BE2C (cell line): ENCODE measurements around the gene PLEKHS1.

Experiments
- DNase-seq: peaks from one replicate; pipeline ENCODE4 v3.0.0-alpha.2; 2020
- H3K27me3 ChIP-seq: fragments of 250-450 bp; sonication (Bioruptor Pico); 2 replicates; pipeline ENCODE4 v1.5.1; 2020; ENCODE audit warnings: mild to moderate bottlenecking
- H3K36me3 ChIP-seq: fragments of 250-450 bp; sonication (Bioruptor Pico); 2 replicates; pipeline ENCODE4 v1.5.1; 2020; ENCODE audit warnings: mild to moderate bottlenecking
- H3K4me1 ChIP-seq: fragments of 250-450 bp; sonication (Bioruptor Pico); 2 replicates; pipeline ENCODE4 v1.5.1; 2020
- H3K4me3 ChIP-seq: 2 replicates; pipeline ENCODE4 v1.5.1; 2011; ENCODE audit warnings: low read depth, low read length
- H3K9me3 ChIP-seq: fragments of 250-450 bp; sonication (Bioruptor Pico); 2 replicates; pipeline ENCODE4 v1.5.1; 2020
- TF ChIP-seq, protein P1 (sequence below): IDR thresholded peaks from 2 replicates; pipeline ENCODE4 v1.5.1; 2012; ENCODE audit warnings: mild to moderate bottlenecking, low read depth, low read length

PLEKHS1 gene

DNA sequence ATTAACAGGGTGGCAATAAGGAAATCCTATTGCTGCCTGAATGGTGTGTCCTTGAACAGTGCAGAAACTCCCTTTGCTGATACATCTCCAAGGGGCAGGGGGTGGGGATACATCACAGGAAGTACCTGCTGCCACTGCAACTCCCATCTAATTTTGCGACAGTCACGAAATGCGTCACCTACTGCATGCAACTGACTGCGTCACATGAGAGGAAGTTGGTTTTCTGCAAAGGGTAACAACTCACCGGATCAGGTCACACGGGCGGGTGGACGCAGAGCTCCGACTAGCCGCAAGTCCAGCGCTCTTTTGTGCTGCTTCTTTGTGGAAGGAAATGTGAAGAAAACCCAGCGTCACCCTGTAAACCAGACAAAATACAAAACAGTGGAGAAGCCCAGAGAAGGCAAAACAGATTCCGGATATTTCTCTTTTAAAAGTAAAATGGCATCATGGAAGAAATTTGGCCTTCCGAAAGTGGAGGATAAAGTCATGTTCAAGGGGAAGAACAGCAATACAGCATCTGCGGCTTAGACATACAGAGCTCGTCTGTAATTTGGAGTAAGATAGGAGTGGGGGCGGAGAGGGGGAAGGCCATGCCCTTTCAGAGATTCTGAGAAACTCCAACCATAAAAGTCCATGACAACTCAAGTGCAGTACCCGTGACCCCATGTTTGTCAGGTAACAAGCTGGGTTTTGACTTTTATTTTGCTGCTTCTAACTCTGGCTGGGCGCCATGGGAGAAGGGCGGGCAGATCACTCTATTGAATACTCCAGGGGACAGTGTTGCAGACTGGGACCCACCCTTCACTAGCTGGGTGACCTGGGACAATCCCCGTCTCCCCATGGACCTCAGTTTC is 32.3 kb upstream of the PLEKHS1 start:
- H3K4me1 ChIP-seq: no peaks in the 10 kb centered on the region
- no peaks in the 10 kb centered on the region for H3K36me3 ChIP-seq
- peaks cover under 1% of the 10 kb centered on the region; the same call in 1 of the 2 replicates for H3K9me3 ChIP-seq
- DNase-seq: no peak
- TF ChIP-seq, protein P1, sequence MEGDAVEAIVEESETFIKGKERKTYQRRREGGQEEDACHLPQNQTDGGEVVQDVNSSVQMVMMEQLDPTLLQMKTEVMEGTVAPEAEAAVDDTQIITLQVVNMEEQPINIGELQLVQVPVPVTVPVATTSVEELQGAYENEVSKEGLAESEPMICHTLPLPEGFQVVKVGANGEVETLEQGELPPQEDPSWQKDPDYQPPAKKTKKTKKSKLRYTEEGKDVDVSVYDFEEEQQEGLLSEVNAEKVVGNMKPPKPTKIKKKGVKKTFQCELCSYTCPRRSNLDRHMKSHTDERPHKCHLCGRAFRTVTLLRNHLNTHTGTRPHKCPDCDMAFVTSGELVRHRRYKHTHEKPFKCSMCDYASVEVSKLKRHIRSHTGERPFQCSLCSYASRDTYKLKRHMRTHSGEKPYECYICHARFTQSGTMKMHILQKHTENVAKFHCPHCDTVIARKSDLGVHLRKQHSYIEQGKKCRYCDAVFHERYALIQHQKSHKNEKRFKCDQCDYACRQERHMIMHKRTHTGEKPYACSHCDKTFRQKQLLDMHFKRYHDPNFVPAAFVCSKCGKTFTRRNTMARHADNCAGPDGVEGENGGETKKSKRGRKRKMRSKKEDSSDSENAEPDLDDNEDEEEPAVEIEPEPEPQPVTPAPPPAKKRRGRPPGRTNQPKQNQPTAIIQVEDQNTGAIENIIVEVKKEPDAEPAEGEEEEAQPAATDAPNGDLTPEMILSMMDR: no peak
- H3K27me3 ChIP-seq: no peaks in the 10 kb centered on the region
- H3K4me3 ChIP-seq: no peak overlapping the region

DNA sequence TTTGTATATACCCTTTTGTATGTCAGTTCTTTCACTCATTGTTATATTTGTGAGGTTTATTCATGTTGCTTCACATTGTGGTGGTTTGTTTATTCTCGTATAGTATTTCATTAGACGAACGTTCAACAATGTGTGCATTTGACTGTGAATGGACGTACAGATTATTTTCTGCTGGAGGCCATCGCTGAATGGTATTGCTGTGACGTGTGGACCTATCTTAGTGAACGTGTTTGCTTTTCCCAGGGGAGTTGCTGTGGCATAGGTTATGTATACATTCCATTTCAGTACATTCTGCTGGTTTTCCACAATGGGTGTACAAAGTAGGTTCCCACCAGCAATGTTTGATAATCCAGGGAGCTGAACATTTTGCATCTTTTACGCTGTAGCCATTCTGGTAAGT is 31.1 kb upstream of the PLEKHS1 start:
- Histone ChIP-seq H3K36me3 (no peaks in the 10 kb centered on the region), H3K27me3 (no peaks in the 10 kb centered on the region), H3K4me1 (no peaks in the 10 kb centered on the region), H3K9me3 (no peaks in the 10 kb centered on the region), H3K4me3 (no peak overlapping the region)
- TF ChIP-seq, protein P1: no peak
- no peak for DNase-seq

DNA sequence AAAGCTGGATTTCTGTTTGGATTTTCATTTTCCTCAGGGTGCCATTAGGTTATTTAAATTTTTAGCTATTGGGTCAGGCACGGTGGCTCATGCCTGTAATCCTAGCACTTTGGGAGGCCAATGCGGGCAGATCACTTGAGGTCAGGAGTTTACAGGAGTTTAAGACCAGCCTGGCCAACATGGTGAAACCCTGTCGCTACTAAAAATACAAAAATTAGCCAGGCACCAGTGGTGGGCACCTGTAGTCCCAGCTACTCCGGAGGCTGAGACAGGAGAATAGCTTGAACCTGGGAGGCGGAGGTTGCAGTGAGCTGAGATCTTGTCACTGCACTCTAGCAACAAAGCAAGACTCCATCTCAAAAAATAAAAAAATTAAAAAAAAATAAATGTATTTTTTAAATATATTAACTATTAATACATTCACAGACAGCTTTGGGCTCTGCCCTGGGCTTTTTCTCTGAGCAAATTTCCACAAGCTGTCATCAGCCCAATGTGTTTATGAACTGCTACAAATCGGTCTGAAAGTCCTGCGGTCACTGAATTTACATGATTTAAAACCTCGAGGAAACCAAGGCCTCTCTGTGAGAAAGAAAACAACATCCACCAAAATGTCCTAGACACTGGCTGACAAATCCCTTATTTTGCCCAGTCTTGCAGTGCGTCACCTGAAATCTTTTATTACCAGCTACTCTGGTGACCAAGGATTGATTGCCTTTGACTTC is 19.2 kb upstream of the PLEKHS1 start:
- no peak overlapping the region for H3K4me3 ChIP-seq
- 0 out of 2 replicates have a peak, but pooled peaks cover 3% of the 10 kb centered on the region for H3K27me3 ChIP-seq
- H3K36me3 ChIP-seq: no peaks in the 10 kb centered on the region
- H3K4me1 ChIP-seq: no peaks in the 10 kb centered on the region
- DNase-seq: no peak
- TF ChIP-seq, protein P1: no peak
- H3K9me3 ChIP-seq: no peaks in the 10 kb centered on the region

DNA sequence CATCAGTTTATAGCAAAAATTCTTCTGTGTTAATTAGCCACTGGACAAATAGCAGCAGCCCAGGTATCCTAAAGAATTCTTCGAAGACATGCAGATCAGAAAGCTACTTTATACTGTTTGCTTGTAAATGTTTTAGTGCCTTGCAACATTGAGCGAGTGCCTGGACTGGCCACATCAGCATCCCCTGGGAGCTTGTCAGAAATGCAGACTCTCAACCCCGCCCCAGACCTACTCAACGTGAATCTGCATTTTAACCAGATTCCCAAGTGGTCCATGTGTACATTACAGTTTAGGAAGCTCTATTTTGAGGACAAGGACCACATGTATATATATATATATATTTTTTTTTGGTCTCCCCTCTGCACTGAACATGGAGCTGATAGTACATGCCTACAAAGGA is 18.5 kb upstream of the PLEKHS1 start:
- Histone ChIP-seq H3K9me3 (no peaks in the 10 kb centered on the region), H3K36me3 (no peaks in the 10 kb centered on the region), H3K4me1 (no peaks in the 10 kb centered on the region), H3K27me3 (0 out of 2 replicates have a peak, but pooled peaks cover 3% of the 10 kb centered on the region), H3K4me3 (no peak overlapping the region)
- TF ChIP-seq, protein P1: no peak
- DNase-seq: no peak

DNA sequence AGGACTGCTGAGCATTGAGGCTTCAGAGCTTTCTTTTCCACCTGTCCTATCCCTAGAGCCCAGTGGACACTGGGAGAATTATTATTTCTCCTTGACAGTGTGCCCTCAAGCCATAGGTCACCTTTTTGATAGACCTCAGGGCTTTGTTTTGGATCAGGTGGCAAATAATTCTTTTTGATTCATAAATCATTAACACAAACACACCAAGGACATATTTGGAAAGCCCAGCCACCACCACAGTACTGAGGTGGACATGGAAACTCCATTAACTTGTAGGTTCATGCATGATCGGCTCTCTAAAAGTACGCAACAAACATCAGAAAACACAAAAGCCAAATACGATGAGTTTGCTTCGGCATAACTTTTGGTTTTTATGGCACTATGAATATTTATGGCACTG is 17.8 kb upstream of the PLEKHS1 start:
- H3K4me1 ChIP-seq: no peaks in the 10 kb centered on the region
- no peak for DNase-seq
- H3K9me3 ChIP-seq: no peaks in the 10 kb centered on the region
- no peaks in the 10 kb centered on the region for H3K36me3 ChIP-seq
- TF ChIP-seq, protein P1: no peak
- H3K27me3 ChIP-seq: 0 out of 2 replicates have a peak, but pooled peaks cover 3% of the 10 kb centered on the region
- no peak overlapping the region for H3K4me3 ChIP-seq
